ENCODE measurements around the gene NMRAL1.
A peak's percentile ranks its signal among the peaks of the same experiment; 100 is the strongest.

Gene NMRAL1

DNA sequence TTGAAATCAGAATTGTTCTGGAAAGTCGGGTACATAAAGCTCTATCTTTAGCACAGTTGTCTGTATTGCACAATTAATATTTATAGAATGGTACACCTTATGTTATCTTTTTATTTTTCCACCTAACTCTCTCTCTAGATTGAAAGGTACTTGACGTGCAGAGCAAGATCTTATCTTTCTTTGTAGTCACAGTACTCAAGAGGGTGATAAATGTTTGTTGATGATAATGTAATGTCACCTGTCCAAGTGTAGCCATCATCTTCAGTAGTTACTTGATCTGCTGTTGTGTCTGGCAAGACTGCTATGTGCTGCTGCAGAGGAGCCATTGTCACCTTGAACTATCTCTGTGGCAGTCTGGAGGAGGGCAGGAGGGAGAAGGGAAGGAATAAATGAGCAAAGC is 7.1 kb upstream of the NMRAL1 start:
- Mint-ChIP-seq H3K36me3 (ENCODE audit: low read depth) (peaks cover 17% of the 10 kb centered on the region), H3K4me3 (no peak overlapping the region), H3K27me3 (ENCODE audit: low read depth) (no peaks in the 10 kb centered on the region), H3K9me3 (no peaks in the 10 kb centered on the region), H3K27ac (no peak overlapping the region), H3K4me1 (peaks cover 5% of the 10 kb centered on the region)
- TF ChIP-seq, protein P1, sequence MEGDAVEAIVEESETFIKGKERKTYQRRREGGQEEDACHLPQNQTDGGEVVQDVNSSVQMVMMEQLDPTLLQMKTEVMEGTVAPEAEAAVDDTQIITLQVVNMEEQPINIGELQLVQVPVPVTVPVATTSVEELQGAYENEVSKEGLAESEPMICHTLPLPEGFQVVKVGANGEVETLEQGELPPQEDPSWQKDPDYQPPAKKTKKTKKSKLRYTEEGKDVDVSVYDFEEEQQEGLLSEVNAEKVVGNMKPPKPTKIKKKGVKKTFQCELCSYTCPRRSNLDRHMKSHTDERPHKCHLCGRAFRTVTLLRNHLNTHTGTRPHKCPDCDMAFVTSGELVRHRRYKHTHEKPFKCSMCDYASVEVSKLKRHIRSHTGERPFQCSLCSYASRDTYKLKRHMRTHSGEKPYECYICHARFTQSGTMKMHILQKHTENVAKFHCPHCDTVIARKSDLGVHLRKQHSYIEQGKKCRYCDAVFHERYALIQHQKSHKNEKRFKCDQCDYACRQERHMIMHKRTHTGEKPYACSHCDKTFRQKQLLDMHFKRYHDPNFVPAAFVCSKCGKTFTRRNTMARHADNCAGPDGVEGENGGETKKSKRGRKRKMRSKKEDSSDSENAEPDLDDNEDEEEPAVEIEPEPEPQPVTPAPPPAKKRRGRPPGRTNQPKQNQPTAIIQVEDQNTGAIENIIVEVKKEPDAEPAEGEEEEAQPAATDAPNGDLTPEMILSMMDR (IDR thresholded peaks at IDR 0.05; ENCODE audit: unreplicated experiment in 3 of 3): no peak

GRCh38 chr16:4477966-4478365 is 3.5 kb upstream of the NMRAL1 start:
- peaks cover 20% of the 10 kb centered on the region for H3K4me1 Mint-ChIP-seq
- peak overlapping the region; percentile 83 to 89 (median 84) for H3K4me3 Mint-ChIP-seq
- H3K9me3 Mint-ChIP-seq: no peaks in the 10 kb centered on the region
- peaks cover 5% of the 10 kb centered on the region for H3K36me3 Mint-ChIP-seq (ENCODE audit: low read depth)
- H3K27ac Mint-ChIP-seq: peak overlapping the region; percentile 5 to 39 (median 13)
- no peaks in the 10 kb centered on the region for H3K27me3 Mint-ChIP-seq (ENCODE audit: low read depth)
- TF ChIP-seq, protein P1 (IDR thresholded peaks at IDR 0.05; ENCODE audit: unreplicated experiment in 3 of 3): no peak

- peak within 1 kb of the TSS; percentile 75 to 92 (median 92) for H3K27ac Mint-ChIP-seq
- peak within 1 kb of the TSS; percentile 83 to 89 (median 84) for H3K4me3 Mint-ChIP-seq
- H3K27me3 Mint-ChIP-seq (ENCODE audit: low read depth): no peaks in the 10 kb centered on the region
- peaks cover 20% of the 10 kb centered on the region for H3K4me1 Mint-ChIP-seq
- no peaks in the 10 kb centered on the region for H3K9me3 Mint-ChIP-seq
- TF ChIP-seq, protein P1 (IDR thresholded peaks at IDR 0.05; ENCODE audit: unreplicated experiment in 3 of 3): peak; percentile 40 to 47 (median 42)
- H3K36me3 Mint-ChIP-seq (ENCODE audit: low read depth): peaks cover 3% of the 10 kb centered on the region
Measured at GRCh38 chr16:4475880-4476788, 1.7 kb upstream of the NMRAL1 start, which contains the start of gene HMOX2. TSS of gene HMOX2 (plus strand) at chr16:4476398. CDS start at chr16:4505525, 29,127 bp downstream.

DNA sequence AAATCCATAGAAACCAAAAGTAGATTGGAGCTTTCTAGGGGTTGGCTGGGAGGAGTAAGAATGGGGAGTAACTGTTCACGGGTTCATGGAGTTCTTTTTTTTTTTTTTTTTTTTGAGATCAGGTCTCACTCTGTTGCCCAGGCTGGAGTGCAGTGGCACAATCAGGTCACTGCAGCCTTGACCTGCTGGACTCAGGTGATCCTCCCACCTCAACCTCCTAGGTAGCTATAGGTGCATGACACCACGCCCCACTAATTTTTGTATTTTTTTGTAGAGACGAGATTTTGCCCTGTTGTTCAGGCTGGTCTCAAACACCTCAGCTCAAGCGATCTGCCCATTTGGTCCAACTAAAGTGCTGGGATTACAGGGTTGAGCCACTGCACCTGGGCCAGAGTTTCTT is 1.5 kb downstream of the NMRAL1 start:
- H3K27ac Mint-ChIP-seq: peak overlapping the region in 2 of 3 experiments; percentile 27 to 33

GRCh38 chr16:4471869-4472268 is 2.6 kb downstream of the NMRAL1 start:
- TF ChIP-seq, protein P1 (IDR thresholded peaks at IDR 0.05; ENCODE audit: unreplicated experiment in 3 of 3): no peak
- H3K4me3 Mint-ChIP-seq: peak overlapping the region in 2 of 3 experiments; percentile 45 to 68
- no peak overlapping the region for H3K27ac Mint-ChIP-seq
- H3K9me3 Mint-ChIP-seq: no peaks in the 10 kb centered on the region
- peaks cover 12% of the 10 kb centered on the region for H3K36me3 Mint-ChIP-seq (ENCODE audit: low read depth)
- no peaks in the 10 kb centered on the region for H3K27me3 Mint-ChIP-seq (ENCODE audit: low read depth)
- peaks cover 15% of the 10 kb centered on the region for H3K4me1 Mint-ChIP-seq

More for the DNA sequence above, 1.5 kb downstream of the NMRAL1 start:
- Mint-ChIP-seq H3K4me1 (peaks cover 16% of the 10 kb centered on the region), H3K9me3 (no peaks in the 10 kb centered on the region), H3K27me3 (ENCODE audit: low read depth) (no peaks in the 10 kb centered on the region), H3K36me3 (ENCODE audit: low read depth) (peaks cover 10% of the 10 kb centered on the region), H3K4me3 (peak overlapping the region; percentile 83 to 85 (median 84))
- TF ChIP-seq, protein P1 (IDR thresholded peaks at IDR 0.05; ENCODE audit: unreplicated experiment in 3 of 3): no peak
